Measurements from ENCODE around the gene SCG5. TPM values are rescaled to one million over a fixed set of nuclear protein-coding genes. Genes with fewer than 3 reads are reported as not detected.

Gene SCG5
- total RNA-seq, 4 donors from 2014 or later, result 2.7 to 11.8 (median 8.3) TPM

- Histone ChIP-seq H3K4me3 (replicated peaks in 1 of 3) (no peak overlapping the region), H3K36me3 (no peaks in the 10 kb centered on the region), H3K4me1 (no peaks in the 10 kb centered on the region), H3K27ac (no peak overlapping the region), H3K27me3 (no peaks in the 10 kb centered on the region), H3K9me3 (no peaks in the 10 kb centered on the region)
- no peak for DNase-seq
- intact Hi-C loops (cut with DNase I), result no loop called here
- WGBS, 2 donors, result 69 to 72% methylated on average over 8 of the region's 8 CpGs
- TF ChIP-seq POLR2A (IDR thresholded peaks at IDR 0.05) (no peak), CTCF (IDR thresholded peaks at IDR 0.05) (no peak)
Measured at GRCh38 chr15:32704395-32704981, 63.0 kb downstream of the SCG5 start.

GRCh38 chr15:32705446-32705845, 63.9 kb downstream of the SCG5 start:
- Histone ChIP-seq H3K4me1 (no peaks in the 10 kb centered on the region), H3K27me3 (no peaks in the 10 kb centered on the region), H3K27ac (no peak overlapping the region), H3K4me3 (replicated peaks in 1 of 3) (no peak overlapping the region), H3K9me3 (no peaks in the 10 kb centered on the region), H3K36me3 (no peaks in the 10 kb centered on the region)
- no peak for DNase-seq
- TF ChIP-seq POLR2A (IDR thresholded peaks at IDR 0.05) (no peak), CTCF (IDR thresholded peaks at IDR 0.05) (no peak)
- intact Hi-C loops (cut with DNase I), result no loop called here
- WGBS, 2 donors, result 89 to 90% methylated on average over 2 of the region's 2 CpGs

GRCh38 chr15:32706704-32707103, 65.2 kb downstream of the SCG5 start:
- H3K9me3 ChIP-seq, result no peaks in the 10 kb centered on the region
- no peaks in the 10 kb centered on the region for H3K36me3 ChIP-seq
- H3K27me3 ChIP-seq, result no peaks in the 10 kb centered on the region
- H3K4me3 ChIP-seq (replicated peaks in 1 of 3), result no peak overlapping the region
- no peaks in the 10 kb centered on the region for H3K4me1 ChIP-seq
- no peak for DNase-seq
- intact Hi-C loops (cut with DNase I), result no loop called here
- WGBS, 2 donors, result 80 to 82% methylated on average over 3 of the region's 3 CpGs
- no peak for TF ChIP-seq CTCF (IDR thresholded peaks at IDR 0.05)
- TF ChIP-seq POLR2A (IDR thresholded peaks at IDR 0.05), result no peak
- no peak overlapping the region for H3K27ac ChIP-seq

GRCh38 chr15:32707436-32707835, 65.9 kb downstream of the SCG5 start:
- no peaks in the 10 kb centered on the region for H3K4me1 ChIP-seq
- no peaks in the 10 kb centered on the region for H3K27me3 ChIP-seq
- 72% methylated on average over 6 of the region's 6 CpGs for WGBS, 2 donors
- no peak overlapping the region for H3K27ac ChIP-seq
- H3K36me3 ChIP-seq, result no peaks in the 10 kb centered on the region
- no peak for TF ChIP-seq CTCF (IDR thresholded peaks at IDR 0.05)
- TF ChIP-seq POLR2A (IDR thresholded peaks at IDR 0.05), result no peak
- DNase-seq, result no peak
- intact Hi-C loops (cut with DNase I), result no loop called here
- H3K9me3 ChIP-seq, result no peaks in the 10 kb centered on the region
- no peak overlapping the region for H3K4me3 ChIP-seq (replicated peaks in 1 of 3)

GRCh38 chr15:32709295-32710033, 68.0 kb downstream of the SCG5 start:
- no peak overlapping the region for H3K27ac ChIP-seq
- DNase-seq, result no peak
- intact Hi-C loops (cut with DNase I), result no loop called here
- WGBS, 2 donors, result 81 to 83% methylated on average over 9 of the region's 9 CpGs
- no peaks in the 10 kb centered on the region for H3K27me3 ChIP-seq
- no peaks in the 10 kb centered on the region for H3K9me3 ChIP-seq
- no peaks in the 10 kb centered on the region for H3K36me3 ChIP-seq
- TF ChIP-seq CTCF (IDR thresholded peaks at IDR 0.05) (no peak), POLR2A (IDR thresholded peaks at IDR 0.05) (no peak)
- no peak overlapping the region for H3K4me3 ChIP-seq (replicated peaks in 1 of 3)
- no peaks in the 10 kb centered on the region for H3K4me1 ChIP-seq

All from thyroid gland (tissue), 4 donors.